Measurements from ENCODE around the gene KNCN.

The KNCN gene

GRCh38 chr1:46569116-46569515 is 17.7 kb upstream of the KNCN start:
- no peak for DNase-seq (ENCODE audit: low spot score)

GRCh38 chr1:46568461-46568891 is 17.0 kb upstream of the KNCN start:
- DNase-seq (ENCODE audit: low spot score): no peak

GRCh38 chr1:46563341-46563740 is 11.9 kb upstream of the KNCN start:
- DNase-seq (ENCODE audit: low spot score): no peak

GRCh38 chr1:46562498-46562897 is 11.1 kb upstream of the KNCN start:
- DNase-seq (ENCODE audit: low spot score): no peak

GRCh38 chr1:46558966-46559365 is 7.5 kb upstream of the KNCN start:
- DNase-seq (ENCODE audit: low spot score): no peak

- no peak for DNase-seq (ENCODE audit: low spot score)
Measured at GRCh38 chr1:46558141-46558963, 6.9 kb upstream of the KNCN start.

- DNase-seq (ENCODE audit: low spot score): no peak
Measured at GRCh38 chr1:46557403-46557802, 6.0 kb upstream of the KNCN start.

GRCh38 chr1:46556822-46557221 is 5.4 kb upstream of the KNCN start:
- DNase-seq (ENCODE audit: low spot score): no peak

- no peak for DNase-seq (ENCODE audit: low spot score)
Measured at GRCh38 chr1:46555826-46556619, 4.6 kb upstream of the KNCN start.

- DNase-seq (ENCODE audit: low spot score): no peak
Measured at GRCh38 chr1:46554597-46555381, 3.3 kb upstream of the KNCN start.

- DNase-seq (ENCODE audit: low spot score): no peak
Measured at GRCh38 chr1:46554236-46554596, 2.8 kb upstream of the KNCN start.

- no peak for DNase-seq (ENCODE audit: low spot score)
Measured at GRCh38 chr1:46553506-46553905, 2.1 kb upstream of the KNCN start.

GRCh38 chr1:46552357-46553237 is 1.1 kb upstream of the KNCN start:
- DNase-seq (ENCODE audit: low spot score): no peak

GRCh38 chr1:46550751-46551231 is 656 bp downstream of the KNCN start:
- DNase-seq (ENCODE audit: low spot score): peak; percentile 21

GRCh38 chr1:46549697-46550681 is 1.5 kb downstream of the KNCN start:
- no peak for DNase-seq (ENCODE audit: low spot score)

- peak; percentile 71 for DNase-seq (ENCODE audit: low spot score)
Measured at GRCh38 chr1:46547481-46548383, 3.7 kb downstream of the KNCN start.

- no peak for DNase-seq (ENCODE audit: low spot score)
Measured at GRCh38 chr1:46546210-46546609, 5.2 kb downstream of the KNCN start.

- DNase-seq (ENCODE audit: low spot score): no peak
Measured at GRCh38 chr1:46545784-46546183, 5.7 kb downstream of the KNCN start.
